GM18499 (cell line): ENCODE results near the gene KIAA1586.
A peak's percentile ranks its signal among the peaks of the same experiment; 100 is the strongest.
"Not testable (repeated sequence)": the region's sequence is repeated elsewhere in the genome, so short reads cannot be mapped to it uniquely, and the experiment has no call there.

Experiments used
- ATAC-seq: cut with Tn5 transposase; IDR thresholded peaks from one replicate; pipeline ENCODE4 v1.9.1; 2021; ENCODE audit warnings: moderate number of reproducible peaks; ENCODE audit not compliant: insufficient read depth, unreplicated experiment

The KIAA1586 gene

GRCh38 chr6:57044568-57044967, 1.9 kb upstream of the KIAA1586 start:
- no peak for ATAC-seq

DNA sequence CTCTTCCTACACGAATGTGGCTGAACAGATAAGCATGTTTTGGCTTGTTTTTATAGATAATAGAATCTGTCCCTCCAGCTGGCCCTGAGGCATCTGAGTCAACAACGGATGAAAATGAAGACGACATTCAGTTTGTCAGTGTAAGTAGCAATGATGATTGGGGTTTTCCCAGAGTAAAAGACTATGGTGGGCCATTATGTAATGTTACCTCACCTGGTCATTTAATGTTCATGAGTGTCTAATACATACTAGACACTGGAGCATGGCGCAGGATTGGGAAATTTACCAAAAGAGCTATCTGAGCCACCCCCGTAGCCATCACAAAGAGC, 728 bp downstream of the KIAA1586 start:
- peak; percentile 17 for ATAC-seq

DNA sequence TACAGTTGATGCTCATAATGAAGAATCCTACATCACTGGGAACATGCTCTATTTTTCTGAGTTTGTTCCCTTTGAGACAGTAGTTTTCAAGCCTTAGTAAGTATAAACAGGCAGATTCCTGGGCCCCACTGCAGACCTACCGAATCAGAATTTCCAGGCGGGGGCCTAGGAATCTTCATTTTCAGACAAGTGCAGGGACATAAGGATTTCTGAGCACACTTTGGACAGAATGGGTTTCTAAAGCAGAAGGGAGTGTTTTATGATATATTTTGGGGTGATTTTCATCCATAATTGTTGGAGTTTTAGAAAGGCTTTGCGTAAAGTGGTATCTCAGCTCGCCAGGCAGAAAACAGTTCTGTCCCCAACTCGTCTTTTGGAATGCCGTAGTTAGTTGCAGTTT, 1.4 kb downstream of the KIAA1586 start:
- not testable (repeated sequence) for ATAC-seq

DNA sequence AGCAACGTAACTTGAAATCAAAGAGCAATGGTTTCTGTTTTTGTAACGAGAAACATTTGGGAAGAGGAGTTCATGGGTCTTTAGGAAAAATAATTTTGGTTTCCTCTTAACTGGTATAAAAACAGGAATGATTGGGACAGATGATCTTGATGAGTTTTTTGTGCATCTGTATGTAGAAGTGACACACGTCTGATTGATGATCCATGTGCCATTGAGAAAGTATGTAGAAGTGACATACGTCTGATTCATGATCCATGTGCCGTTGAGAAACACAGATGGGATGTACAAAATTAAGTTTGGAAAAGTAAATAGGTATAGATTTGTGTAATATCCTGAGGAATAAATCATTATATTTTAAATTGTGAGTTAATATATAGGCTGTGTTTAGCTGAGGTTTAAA, 2.1 kb downstream of the KIAA1586 start:
- no peak for ATAC-seq

GRCh38 chr6:57063847-57064246, 17.4 kb downstream of the KIAA1586 start:
- no peak for ATAC-seq

- no peak for ATAC-seq
Measured at GRCh38 chr6:57064809-57065208, 18.3 kb downstream of the KIAA1586 start.

DNA sequence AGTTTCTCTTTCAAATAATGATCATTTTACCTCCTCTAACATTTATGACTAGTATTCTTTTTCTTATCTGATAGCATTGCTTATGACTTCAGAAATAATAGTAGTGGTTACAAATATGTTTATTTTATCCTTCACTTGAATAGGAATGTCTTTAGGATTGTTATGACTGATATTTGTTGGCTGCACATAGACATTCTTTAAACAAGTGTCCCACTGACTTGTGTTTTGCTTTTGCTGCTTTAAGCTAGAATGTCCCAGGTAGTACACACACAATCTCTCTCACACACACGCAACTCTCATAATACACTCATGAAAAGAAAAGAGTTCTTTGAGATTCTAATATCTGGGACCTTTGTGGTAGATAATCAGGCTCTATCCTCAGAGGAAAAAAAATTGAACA, 21.6 kb downstream of the KIAA1586 start:
- ATAC-seq = no peak

DNA sequence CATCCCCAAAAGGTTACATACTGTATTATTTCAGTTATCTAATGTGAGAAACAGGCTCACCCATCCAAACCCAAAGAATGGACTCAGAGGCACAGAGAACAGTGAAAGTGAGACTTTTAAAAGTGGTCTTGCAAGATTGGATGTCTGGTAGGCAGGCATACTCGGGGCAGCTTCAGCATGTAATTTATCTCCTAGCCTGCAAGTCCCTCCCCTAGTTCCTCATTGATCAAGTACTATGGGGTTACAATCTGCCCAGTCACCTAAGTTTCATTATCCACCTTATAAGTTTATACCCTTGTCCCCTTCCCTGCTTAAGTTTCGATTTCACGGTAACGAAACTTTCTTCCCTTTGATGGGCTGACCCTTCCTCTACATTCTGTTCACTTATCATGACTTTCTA, 22.7 kb downstream of the KIAA1586 start:
- ATAC-seq = no peak

DNA sequence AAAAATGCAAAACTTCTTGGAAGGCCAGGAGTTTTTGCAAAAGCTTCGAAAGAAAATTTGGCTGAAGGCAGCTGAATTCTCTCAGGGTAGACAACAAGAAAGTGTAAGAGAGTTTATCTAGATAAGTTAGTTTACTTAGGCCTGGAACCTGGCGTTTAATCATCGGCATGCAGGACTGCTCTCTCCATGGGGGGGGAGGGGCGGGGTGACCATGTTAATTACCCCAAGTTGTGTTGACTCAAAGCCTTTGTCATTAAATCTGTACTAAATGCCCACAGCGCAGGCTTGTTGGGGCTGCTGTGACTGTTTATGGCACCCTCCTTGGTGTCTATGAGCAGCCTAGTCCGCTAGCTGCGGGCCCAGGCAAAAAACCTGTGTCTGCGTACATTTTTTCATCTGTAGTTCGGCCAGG, 23.4 kb downstream of the KIAA1586 start:
- no peak for ATAC-seq

- no peak for ATAC-seq
Measured at GRCh38 chr6:57072108-57072507, 25.6 kb downstream of the KIAA1586 start.

GRCh38 chr6:57074383-57074782, 27.9 kb downstream of the KIAA1586 start:
- ATAC-seq = no peak

- no peak for ATAC-seq
Measured at GRCh38 chr6:57075092-57075491, 28.6 kb downstream of the KIAA1586 start.

DNA sequence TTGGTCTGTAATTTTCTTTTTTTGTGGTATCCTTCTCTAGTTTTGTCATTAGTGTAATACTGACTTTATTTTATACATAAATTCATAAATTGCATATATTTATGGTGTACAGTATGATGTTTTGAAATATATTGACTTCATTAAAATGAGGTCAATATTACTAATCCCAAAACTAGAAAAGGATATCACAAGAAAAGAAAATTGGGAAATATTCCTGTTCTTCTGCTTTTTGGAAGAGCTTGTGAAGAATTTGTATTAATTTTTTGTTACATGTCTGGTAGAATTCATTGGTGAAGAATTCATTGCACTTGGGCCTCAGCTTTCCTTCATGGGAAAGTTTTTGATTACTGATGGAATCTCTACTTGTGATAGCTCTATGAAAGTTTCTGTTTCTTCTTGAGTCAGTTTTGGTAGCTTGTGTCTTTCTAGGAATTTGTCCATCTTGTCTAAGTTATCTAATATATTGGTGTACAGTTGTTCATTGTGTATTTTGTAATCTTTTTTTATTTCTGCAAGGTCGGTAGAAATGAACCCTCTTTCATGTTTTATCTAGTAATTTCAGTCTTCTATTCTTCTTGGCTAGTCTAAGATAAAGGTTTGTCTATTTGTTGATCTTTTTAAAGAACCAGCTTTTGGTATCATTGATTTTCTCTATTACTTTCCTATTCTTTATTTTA, 32.2 kb downstream of the KIAA1586 start:
- ATAC-seq = no peak

- ATAC-seq = no peak
Measured at GRCh38 chr6:57085471-57085870, 39.0 kb downstream of the KIAA1586 start.

DNA sequence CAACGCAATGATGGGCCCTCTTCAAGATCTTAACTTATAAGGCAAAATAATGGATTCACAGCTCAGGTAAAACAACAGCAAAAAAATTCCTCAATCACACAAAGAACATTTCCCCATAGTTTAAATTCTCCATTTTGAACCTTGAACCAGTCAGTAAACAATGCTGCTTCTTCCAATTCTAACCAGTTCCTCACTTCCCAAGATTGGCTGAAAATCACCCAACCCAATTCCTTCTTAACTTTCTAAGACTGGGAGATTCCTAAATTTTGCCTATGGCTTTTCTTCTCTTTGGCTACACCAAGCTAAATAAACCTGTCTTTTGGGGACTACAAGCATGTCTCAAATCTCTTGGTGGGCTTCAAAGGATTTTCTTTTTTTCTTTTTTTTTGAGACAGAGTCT, 40.4 kb downstream of the KIAA1586 start:
- ATAC-seq = no peak

DNA sequence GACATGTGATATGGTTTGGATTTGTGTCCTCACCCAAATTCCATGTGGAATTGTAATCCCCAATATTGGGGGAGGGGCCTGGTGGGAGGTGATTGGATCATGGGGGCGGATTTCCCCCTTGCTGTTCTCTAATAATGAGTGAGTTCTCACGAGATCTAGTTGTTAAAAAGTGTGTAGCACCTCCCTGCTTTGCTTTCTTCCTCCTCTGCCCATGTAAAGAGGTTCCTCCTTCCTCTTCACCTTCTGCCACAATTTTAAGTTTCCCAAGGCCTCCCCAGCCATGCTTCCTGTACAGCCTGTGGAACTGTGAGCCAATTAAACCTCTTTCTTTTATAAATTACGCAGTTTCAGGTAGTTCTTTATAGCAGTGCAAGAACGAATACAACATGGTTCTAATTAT, 41.4 kb downstream of the KIAA1586 start:
- no peak for ATAC-seq

GRCh38 chr6:57089265-57089664, 42.8 kb downstream of the KIAA1586 start:
- no peak for ATAC-seq

GRCh38 chr6:57089687-57090457, 43.4 kb downstream of the KIAA1586 start, which contains the start of gene ZNF451:
Gene ZNF451, plus strand, starts transcription at chr6:57090188. Its CDS starts 66 bp downstream, at chr6:57090254.
- ATAC-seq = peak; percentile 82

- peak; percentile 3 for ATAC-seq
Measured at GRCh38 chr6:57090458-57091067, 44.1 kb downstream of the KIAA1586 start.

DNA sequence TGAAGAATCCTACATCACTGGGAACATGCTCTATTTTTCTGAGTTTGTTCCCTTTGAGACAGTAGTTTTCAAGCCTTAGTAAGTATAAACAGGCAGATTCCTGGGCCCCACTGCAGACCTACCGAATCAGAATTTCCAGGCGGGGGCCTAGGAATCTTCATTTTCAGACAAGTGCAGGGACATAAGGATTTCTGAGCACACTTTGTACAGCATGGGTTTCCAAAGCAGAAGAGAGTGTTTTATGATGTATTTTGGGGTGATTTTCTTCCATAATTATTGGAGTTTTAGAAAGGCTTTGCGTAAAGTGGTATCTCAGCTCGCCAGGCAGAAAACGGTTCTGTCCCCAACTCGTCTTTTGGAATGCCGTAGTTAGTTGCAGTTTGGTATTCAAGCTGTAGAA, 44.9 kb downstream of the KIAA1586 start:
- ATAC-seq = not testable (repeated sequence)

DNA sequence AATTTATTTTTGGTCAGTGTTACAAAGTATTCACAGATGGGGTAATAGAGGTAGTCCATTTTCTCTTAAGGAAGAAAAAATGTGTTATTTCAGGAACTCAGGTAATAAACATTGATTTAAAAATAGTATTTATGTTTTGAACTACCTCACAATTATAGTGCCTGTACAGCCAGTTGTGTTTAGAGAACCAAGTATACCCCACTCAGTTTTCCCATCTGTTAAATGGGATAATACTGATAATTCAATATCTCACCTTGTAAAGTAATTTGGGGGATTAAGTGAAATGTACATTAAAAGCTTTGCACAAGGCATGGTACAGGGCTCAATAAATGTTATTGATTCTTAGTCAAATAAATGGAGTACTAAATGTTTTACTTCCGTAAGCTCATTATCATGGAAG, 48.2 kb downstream of the KIAA1586 start:
- ATAC-seq = no peak
